RCC 7860 (cell line): ENCODE results near the gene GNG13.
A peak's percentile ranks its signal among the peaks of the same experiment; 100 is the strongest.
"Not testable (repeated sequence)": the region's sequence is repeated elsewhere in the genome, so short reads cannot be mapped to it uniquely, and the experiment has no call there.

ENCODE experiments used
- DNase-seq: peaks from one replicate; pipeline ENCODE4 v3.0.0-alpha.2; 2015; ENCODE audit warnings: low spot score
- FAIRE-seq: peaks from 2 replicates; lab custom pipeline; 2012; peaks lifted over from hg19 to GRCh38; lab: Jason Lieb, UNC

Gene GNG13

GRCh38 chr16:781346-782010, 19.1 kb downstream of the GNG13 start:
- no peak for FAIRE-seq

GRCh38 chr16:780296-780695, 20.2 kb downstream of the GNG13 start:
- DNase-seq (no peak), FAIRE-seq (no peak)

More at GRCh38 chr16:781346-782010, 19.1 kb downstream of the GNG13 start:
- no peak for DNase-seq

GRCh38 chr16:779561-779960, 21.0 kb downstream of the GNG13 start:
- FAIRE-seq, result no peak

DNA sequence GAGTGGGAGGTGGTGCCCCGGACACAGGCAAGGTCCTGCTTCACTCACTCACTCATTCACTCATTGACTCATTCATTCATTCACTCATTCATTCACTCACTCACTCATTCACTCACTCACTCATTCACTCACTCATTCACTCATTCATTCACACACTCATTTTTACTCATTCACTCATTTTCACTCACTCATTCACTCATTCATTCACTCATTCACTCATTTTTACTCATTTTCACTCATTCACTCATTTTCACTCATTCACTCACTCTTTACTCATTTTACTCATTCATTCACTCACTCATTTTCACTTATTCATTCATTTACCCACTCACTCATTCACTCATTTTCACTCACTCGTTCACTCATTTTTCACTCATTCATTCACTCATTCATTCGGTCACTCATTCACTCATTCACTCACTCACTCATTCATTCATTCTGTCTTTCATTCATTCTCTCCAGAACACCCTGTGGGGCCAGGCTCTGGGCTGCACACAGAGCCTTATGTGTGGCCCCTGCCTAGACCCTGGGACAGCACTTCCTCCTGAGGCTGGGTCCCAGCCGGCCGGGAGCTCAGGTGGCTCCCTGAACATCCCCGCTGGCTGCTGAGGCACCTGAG, 21.5 kb downstream of the GNG13 start:
- FAIRE-seq, result no peak
- no peak for DNase-seq

More at GRCh38 chr16:779561-779960, 21.0 kb downstream of the GNG13 start:
- no peak for DNase-seq

DNA sequence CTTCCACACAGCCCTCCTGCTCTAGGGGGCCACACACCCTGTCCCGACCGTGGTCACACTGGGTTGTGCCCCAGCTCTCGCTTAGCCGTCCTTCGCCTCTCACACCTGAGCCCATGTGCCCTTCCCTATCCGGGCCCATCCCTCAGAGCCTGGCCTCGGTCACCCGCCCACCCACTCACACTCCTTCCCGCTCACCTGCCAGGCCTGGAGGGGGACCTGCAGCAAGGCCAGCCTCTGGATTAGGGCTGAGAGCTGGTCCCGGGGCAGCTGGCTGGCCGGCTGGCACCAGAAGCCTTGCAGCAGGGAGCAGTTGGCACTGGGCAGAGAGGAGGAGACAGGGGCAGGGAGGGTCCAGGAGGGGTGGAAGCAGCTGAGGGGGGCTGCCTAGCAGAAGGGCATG, 22.1 kb downstream of the GNG13 start:
- DNase-seq, result no peak
- FAIRE-seq, result no peak

- DNase-seq, result peak; percentile 34
- no peak for FAIRE-seq
Observed at GRCh38 chr16:777826-778225, 22.7 kb downstream of the GNG13 start.

DNA sequence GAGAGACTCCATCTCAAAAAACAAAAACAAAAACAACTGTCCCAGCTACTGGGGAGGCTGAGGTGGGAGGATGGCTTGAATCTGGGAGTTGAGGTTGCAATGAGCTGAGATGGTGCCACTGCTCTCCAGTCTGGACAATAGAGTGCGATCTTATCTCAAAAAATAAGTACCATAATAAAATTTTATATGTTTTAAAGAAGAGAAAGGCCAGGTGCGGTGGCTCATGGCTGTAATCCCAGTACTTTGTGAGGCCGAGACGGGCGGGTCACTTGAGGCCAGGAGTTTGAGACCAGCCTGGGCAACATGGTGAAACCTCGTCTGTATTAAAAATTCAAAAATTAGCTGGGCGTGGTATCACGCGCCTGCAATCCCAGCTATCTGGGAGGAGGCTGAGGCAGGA, 23.7 kb downstream of the GNG13 start:
- FAIRE-seq, result no peak

GRCh38 chr16:776298-776697, 24.2 kb downstream of the GNG13 start:
- not testable (repeated sequence) for DNase-seq, FAIRE-seq

More for the DNA sequence above, 23.7 kb downstream of the GNG13 start:
- no peak for DNase-seq

DNA sequence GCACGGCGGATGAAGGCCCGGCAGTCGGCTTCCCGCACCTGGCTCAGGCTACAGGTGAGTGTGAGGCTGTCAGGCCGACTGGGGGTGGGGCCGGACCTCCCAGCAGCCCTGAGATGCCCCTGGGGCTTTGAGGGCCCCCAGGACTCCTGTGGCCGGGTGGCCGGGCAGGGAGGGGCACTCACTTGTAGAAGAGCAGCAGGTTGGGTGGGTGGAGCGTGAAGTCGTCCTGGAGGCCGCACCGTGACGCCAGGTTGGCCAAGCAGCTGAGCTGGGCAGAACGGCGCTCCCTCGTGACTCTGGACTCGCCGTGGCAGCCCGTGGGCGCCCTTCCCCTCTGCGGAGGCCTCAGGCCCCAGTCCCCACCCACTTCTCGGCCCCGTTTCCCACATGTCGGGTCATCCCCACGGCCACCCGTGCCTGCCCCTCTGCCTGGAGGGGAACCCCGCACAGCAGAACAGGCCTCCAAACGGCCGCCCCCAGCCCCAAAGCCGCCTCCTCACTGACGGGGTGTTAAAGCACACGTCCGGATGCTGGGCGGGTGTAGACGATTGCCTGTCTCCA, 25.2 kb downstream of the GNG13 start:
- no peak for DNase-seq
- no peak for FAIRE-seq

DNA sequence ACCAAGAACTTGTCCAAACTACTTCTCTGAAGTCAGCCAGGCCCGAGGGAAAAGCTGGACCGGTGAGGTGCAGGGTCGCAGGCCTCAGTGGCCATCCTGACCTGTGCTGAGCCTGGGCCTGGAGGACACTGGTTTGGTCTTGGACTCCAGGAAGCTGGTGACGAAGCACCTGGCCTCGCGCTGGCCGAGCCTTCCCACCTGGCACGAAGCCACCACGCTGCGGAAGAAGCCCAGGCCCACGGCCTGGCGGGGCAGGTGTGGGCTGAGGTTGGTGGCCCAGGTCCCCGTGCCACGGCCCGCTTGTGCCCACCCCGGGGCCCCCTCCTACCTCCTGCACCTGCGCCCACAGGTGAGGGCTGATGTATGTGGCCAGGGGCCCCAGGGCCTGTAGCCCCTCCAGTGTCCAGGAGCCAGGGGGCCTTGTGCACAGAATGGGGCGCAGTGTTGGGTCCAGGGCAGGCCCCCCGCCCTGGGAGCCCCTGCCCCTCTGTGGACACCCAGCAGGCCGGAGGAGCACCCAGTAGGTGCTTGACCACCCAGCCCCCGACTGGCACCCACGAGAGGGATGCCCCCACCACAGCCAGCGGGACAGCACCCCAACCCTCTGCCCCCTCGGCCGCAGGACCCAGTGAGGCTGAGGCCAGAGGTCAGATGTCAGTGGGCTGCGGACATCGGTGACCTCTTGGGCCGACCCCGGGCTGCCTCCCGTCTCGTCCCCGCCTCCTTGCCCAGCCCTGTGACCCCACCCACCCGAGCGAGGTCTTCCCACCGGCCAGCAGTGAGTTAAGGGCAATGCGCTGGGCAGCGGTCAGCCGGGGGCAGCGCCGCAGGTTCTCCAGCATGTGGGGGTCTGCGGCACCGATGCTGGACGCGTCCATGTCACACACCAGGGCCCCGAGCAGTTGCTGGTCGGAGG, 26.2 kb downstream of the GNG13 start:
- DNase-seq (no peak), FAIRE-seq (no peak)

DNA sequence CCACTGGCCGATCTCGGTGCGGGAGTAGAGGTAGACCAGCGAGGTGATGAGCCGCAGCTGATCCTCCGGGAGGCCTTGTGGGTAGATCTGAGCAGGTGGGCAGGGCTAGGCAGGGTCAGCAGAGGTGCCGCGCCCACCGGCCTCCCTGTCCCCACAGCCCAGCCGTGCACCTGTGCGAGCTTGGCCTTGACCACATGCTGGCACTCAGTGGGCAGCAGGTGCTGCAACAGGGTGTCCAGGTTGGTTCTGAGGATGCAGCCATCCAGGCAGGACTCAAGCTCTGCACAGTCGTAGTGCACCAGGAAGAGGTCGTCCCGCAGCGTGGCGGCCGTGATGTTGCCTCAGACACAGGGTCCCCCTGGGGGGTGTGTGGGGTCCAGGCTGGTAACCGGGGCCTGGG, 27.6 kb downstream of the GNG13 start:
- FAIRE-seq (no peak), DNase-seq (no peak)

- FAIRE-seq (no peak), DNase-seq (no peak)
Observed at GRCh38 chr16:770411-770810, 30.1 kb downstream of the GNG13 start.

GRCh38 chr16:769934-770333, 30.6 kb downstream of the GNG13 start:
- FAIRE-seq (no peak), DNase-seq (no peak)

- DNase-seq (no peak), FAIRE-seq (no peak)
Observed at GRCh38 chr16:769184-769784, 31.2 kb downstream of the GNG13 start.

- DNase-seq (no peak), FAIRE-seq (no peak)
Observed at GRCh38 chr16:768428-768827, 32.1 kb downstream of the GNG13 start.

DNA sequence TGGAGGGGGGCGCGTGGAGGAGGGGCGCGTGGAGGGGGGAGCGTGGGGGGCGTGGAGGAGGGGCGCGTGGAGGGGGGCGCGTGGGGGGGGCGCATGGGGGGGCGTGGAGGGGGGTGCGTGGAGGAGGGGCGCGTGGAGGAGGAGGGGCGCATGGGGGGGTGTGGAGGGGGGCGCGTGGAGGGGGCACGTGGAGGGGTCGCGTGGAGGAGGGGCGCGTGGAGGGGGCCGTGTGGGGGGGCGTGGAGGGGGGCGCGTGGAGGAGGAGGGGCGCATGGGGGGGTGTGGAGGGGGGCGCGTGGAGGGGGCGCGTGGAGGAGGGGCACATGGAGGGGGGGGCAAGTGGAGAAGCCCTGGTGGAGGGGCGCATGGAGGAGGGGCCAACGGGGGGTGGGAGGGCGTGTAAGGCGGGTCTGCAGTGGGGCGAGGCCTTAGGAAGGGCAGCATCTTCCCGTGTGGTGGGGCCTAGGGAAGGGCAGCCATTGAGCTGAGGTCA, 32.7 kb downstream of the GNG13 start:
- DNase-seq (no peak), FAIRE-seq (no peak)

GRCh38 chr16:766820-767640, 33.5 kb downstream of the GNG13 start:
- FAIRE-seq (no peak), DNase-seq (no peak)

DNA sequence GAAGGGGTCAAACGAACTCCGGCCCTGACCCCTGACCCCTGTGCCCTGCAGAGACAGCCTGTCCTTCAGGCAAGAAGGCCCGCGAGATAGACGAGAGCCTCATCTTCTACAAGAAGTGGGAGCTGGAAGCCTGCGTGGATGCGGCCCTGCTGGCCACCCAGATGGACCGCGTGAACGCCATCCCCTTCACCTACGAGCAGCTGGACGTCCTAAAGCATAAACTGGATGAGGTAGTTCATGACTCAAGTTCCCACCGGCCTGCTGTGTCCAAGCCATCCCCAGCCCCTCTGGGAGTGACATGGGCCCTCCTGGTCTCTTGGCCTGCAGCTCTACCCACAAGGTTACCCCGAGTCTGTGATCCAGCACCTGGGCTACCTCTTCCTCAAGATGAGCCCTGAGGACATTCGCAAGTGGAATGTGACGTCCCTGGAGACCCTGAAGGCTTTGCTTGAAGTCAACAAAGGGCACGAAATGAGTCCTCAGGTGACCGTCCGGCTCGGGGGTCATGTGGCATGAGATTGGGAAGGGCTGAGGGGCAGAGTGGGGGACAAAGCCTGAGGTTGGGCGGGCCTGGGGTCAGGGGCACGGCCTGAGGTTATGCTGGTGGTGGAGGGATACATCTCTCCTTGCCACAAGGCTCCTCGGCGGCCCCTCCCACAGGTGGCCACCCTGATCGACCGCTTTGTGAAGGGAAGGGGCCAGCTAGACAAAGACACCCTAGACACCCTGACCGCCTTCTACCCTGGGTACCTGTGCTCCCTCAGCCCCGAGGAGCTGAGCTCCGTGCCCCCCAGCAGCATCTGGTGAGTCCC, 34.3 kb downstream of the GNG13 start:
- DNase-seq, result no peak
- FAIRE-seq, result no peak

- DNase-seq (no peak), FAIRE-seq (no peak)
Observed at GRCh38 chr16:765488-765865, 35.1 kb downstream of the GNG13 start.
